Measurements from ENCODE around the gene IRF2. TPM values are rescaled to one million over a fixed set of nuclear protein-coding genes. Genes with fewer than 3 reads are reported as not detected.

IRF2 gene
- total RNA-seq, 4 donors from 2014 or later: 23.7 to 36.8 (median 30.4) TPM

DNA sequence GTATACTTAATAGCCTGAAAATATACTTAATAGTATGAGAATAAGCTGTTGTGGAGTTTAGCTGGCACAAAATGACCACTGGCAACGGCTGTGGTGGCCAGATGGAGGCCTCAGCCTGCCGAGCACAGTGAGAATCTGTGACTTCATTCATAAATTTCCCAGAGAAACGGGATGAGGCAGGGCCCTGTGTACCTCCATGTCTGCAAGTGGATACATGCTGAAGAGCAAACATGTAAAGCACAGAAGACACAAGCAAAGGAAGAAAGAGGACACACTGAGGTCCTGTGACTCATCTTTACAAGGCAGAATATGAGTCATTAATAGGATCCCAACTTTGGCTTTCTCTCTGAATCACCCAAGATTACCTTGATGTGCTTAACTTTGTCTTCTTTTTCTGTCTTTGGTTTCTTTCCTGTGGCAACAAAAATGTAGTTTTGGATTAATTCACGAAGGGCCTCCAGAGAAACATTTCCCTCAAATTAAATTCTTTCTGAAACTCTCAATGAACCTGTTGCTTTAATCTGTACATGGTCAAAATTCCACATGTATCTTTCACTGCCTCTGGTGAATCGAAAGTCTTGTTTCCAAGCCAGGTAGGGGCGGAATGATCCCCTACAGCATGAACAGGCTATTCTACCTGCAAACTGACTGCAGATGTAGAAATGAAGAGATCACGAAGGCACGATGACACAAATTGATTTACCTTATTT, 56.4 kb downstream of the IRF2 start:
- Histone ChIP-seq H3K4me3 (no peak overlapping the region), H3K27me3 (no peaks in the 10 kb centered on the region), H3K27ac (peak overlapping the region in 3 of 4 donors; percentile 65 to 86 (median 78)), H3K4me1 (peaks cover 0 to 45% (median 21%) of the 10 kb centered on the region in 4 donors), H3K36me3 (peaks cover 0 to 56% (median 0%) of the 10 kb centered on the region in 3 donors), H3K9me3 (peaks cover 0 to 4% (median 0%) of the 10 kb centered on the region in 4 donors)
- TF ChIP-seq POLR2A (IDR thresholded peaks at IDR 0.05) (no peak), EP300 (IDR thresholded peaks at IDR 0.05) (no peak)
- TF ChIP-seq, protein P1, sequence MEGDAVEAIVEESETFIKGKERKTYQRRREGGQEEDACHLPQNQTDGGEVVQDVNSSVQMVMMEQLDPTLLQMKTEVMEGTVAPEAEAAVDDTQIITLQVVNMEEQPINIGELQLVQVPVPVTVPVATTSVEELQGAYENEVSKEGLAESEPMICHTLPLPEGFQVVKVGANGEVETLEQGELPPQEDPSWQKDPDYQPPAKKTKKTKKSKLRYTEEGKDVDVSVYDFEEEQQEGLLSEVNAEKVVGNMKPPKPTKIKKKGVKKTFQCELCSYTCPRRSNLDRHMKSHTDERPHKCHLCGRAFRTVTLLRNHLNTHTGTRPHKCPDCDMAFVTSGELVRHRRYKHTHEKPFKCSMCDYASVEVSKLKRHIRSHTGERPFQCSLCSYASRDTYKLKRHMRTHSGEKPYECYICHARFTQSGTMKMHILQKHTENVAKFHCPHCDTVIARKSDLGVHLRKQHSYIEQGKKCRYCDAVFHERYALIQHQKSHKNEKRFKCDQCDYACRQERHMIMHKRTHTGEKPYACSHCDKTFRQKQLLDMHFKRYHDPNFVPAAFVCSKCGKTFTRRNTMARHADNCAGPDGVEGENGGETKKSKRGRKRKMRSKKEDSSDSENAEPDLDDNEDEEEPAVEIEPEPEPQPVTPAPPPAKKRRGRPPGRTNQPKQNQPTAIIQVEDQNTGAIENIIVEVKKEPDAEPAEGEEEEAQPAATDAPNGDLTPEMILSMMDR (IDR thresholded peaks at IDR 0.05): no peak
- DNase-seq (ENCODE audit: low spot score in 2 of 2): no peak
- 60 to 68% methylated on average over 8 of the region's 8 CpGs for WGBS, 2 donors

DNA sequence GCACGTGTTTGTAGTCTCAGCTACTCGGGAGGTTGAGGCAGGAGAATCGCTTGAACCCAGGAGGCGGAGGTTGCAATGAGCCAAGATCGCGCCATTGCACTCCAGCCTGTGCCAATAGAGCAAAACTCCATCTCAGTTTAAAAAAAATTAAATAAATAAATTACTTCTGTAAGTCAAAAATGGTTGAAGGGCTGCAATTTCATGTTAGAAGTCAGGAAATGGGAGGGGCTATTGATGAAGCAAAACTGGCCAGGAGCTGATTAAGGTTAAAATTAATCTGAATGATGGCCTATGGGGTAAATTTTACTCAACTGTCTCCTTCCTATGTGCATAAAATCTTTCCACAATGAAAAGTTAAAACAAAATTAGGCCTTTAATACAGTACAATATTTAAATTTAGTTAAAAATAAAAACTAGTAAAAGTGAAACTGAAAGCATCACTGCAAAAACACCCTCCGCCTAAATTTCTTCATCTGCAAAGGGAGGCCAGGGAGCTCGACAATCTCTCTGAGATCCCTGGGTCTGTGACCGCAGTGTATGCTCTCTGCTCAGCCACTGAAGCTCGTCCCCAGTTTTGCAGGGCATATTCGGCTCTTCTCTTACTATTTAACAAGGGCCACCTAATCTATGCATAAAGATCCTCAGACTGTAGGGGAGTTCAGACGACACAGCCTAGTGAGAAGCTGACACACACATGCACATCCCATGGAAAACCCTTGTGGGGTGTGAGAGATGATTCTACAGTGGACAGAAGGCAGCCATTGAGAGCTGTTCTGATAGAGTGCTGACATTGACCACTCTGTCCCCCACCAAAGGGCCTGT, 57.2 kb downstream of the IRF2 start:
- Histone ChIP-seq H3K27me3 (no peaks in the 10 kb centered on the region), H3K4me3 (peak overlapping the region in 2 of 4 donors; percentile 16 to 30), H3K36me3 (peaks cover 0 to 51% (median 0%) of the 10 kb centered on the region in 3 donors), H3K9me3 (no peaks in the 10 kb centered on the region), H3K4me1 (peaks cover 0 to 48% (median 21%) of the 10 kb centered on the region in 4 donors), H3K27ac (peak overlapping the region in 3 of 4 donors; percentile 65 to 86 (median 78))
- 64 to 67% methylated on average over 12 of the region's 12 CpGs for WGBS, 2 donors
- DNase-seq (ENCODE audit: low spot score in 2 of 2): no peak
- TF ChIP-seq, protein P1 (IDR thresholded peaks at IDR 0.05): no peak
- TF ChIP-seq POLR2A (IDR thresholded peaks at IDR 0.05): no peak
- TF ChIP-seq EP300 (IDR thresholded peaks at IDR 0.05): no peak

DNA sequence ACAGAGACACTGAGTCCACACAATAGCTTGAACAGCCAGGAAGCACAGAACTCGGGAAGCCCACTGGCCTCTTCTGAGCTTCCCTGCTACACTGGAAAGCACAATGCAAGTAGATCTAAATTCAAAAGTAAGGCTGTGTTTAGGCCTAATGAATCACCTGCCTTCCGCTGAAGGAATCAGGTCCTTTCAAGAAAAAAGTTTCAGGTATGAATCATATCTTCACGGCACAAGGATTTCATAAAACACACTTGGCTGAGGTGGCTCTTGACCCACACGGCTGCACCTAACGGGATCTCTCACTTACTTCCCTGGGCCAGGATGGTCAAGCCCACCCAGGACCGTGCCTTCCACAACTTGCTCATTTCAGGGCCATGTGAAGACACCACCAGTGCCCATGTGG, 59.3 kb downstream of the IRF2 start:
- H3K4me3 ChIP-seq: no peak overlapping the region
- H3K36me3 ChIP-seq: peaks cover 0 to 53% (median 0%) of the 10 kb centered on the region in 3 donors
- no peaks in the 10 kb centered on the region for H3K9me3 ChIP-seq
- no peaks in the 10 kb centered on the region for H3K27me3 ChIP-seq
- TF ChIP-seq EP300 (IDR thresholded peaks at IDR 0.05): no peak
- TF ChIP-seq, protein P1 (IDR thresholded peaks at IDR 0.05): no peak
- TF ChIP-seq POLR2A (IDR thresholded peaks at IDR 0.05): no peak
- DNase-seq (ENCODE audit: low spot score in 2 of 2): no peak
- WGBS, 2 donors: 97 to 99% methylated on average over 6 of the region's 6 CpGs
- H3K4me1 ChIP-seq: peaks cover 0 to 29% (median 14%) of the 10 kb centered on the region in 4 donors
- no peak overlapping the region for H3K27ac ChIP-seq

DNA sequence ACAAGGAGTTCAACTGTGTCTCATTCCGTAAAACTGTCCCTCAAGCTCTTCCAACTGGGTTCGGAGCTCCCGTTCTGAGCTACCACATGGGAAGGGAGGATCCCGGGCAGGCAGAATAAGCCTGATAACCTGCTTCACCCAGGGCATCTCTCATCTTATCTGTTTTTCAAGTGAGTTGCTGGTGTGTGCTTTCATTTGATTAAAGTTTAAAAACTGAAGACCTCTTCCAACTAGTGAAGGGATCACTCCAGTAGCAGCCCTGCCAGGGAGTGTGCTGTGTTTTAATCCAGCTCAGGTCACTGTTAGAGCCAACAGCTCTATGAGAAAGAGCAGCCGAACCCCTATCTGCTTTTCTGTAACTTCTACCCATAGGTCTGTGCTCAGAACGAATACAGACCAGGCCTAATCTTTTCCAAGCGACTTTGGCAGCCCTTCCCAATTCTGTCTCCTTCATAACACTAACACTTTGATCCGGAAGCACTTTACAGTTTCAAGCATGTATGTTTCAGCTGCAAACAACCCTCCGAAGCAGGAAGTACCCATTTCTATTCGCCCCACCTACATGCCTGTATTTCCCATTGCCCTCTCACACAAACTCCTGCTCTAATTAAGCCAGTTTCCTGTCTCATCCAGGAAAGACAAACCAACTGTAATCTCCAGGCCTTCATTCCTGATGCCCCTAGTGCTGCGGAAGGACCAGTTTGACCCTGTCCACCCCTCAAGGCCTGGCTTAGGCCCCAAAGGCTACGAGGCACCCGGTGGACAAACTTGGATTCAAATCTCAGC, 60.9 kb downstream of the IRF2 start:
- DNase-seq (ENCODE audit: low spot score in 2 of 2): no peak
- no peak overlapping the region for H3K4me3 ChIP-seq
- H3K4me1 ChIP-seq: peaks cover 0 to 40% (median 17%) of the 10 kb centered on the region in 4 donors
- H3K27ac ChIP-seq: no peak overlapping the region
- 81 to 87% methylated on average over 13 of the region's 13 CpGs for WGBS, 2 donors
- peak in 1 of 2 donors; percentile 8 for TF ChIP-seq EP300 (IDR thresholded peaks at IDR 0.05)
- TF ChIP-seq, protein P1 (IDR thresholded peaks at IDR 0.05): no peak
- no peak for TF ChIP-seq POLR2A (IDR thresholded peaks at IDR 0.05)
- peaks cover 0 to 53% (median 0%) of the 10 kb centered on the region in 3 donors for H3K36me3 ChIP-seq
- no peaks in the 10 kb centered on the region for H3K27me3 ChIP-seq
- H3K9me3 ChIP-seq: no peaks in the 10 kb centered on the region
